GM19239 (cell line): ENCODE data around the gene ANK2.

ENCODE experiments used
- DNase-seq: peaks from one replicate; pipeline ENCODE4 v3.0.0; 2011; ENCODE audit warnings: low spot score; ENCODE audit not compliant: insufficient read length
- FAIRE-seq: peaks from 2 replicates; lab custom pipeline; 2011; peaks lifted over from hg19 to GRCh38; lab: Jason Lieb, UNC

Gene ANK2

DNA sequence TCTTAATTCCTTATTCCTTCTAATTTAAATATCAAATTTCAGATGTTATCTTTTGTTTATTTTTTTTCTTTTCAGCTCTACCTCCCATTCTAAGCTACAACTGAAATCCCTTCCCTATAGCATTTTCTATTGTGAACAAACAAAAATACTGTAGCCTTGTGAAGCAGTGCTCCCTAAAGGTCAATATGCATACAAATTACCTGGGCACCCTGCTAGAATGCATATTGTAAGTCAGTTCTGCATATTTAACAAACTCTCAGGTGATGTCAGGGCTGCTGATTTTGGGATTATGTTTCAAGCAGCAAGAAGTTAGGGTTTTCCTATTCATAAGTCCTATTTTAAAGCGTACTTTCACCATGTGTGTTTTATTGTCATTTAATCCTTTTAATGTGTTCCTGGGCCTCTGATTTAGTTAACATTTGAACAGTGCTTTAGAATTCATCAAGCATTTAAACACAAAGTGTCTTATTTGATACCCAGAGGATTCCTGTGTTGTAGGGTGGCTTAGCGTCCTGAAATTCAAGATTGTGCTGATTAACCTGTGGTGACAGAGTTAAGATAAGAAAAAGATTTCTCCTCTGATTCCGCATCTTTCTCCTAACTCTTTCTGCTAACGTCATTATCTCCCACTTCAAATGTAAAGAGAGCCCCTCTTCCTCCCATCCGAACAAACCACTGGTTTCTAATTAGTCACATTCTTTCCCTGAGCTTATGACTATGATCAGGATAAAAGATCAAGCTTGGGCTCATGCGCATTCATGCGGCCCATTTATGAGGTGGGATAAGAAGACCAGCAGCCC lies 221.3 kb downstream of the ANK2 start:
- FAIRE-seq, result no peak

DNA sequence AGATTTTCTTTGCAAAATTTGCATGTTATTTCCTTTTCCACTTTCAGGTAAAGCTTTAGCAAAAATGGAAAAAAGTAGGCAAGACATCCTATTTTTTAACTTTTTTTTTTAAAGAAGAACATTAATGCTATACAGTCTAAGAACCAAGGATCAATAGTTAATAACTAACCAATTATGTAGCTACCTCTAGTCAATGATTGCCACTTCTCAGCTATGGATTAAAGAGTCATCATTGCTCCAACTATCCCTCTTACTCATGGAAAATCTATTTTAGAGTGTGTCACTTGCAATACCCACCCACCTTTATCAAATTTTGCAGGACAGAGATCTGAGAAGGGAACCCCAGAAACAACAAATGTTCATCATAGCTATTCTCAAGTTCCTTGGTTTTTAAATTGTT lies 223.1 kb downstream of the ANK2 start:
- no peak for FAIRE-seq
- no peak for DNase-seq

More for the DNA sequence above, 221.3 kb downstream of the ANK2 start:
- DNase-seq, result no peak

DNA sequence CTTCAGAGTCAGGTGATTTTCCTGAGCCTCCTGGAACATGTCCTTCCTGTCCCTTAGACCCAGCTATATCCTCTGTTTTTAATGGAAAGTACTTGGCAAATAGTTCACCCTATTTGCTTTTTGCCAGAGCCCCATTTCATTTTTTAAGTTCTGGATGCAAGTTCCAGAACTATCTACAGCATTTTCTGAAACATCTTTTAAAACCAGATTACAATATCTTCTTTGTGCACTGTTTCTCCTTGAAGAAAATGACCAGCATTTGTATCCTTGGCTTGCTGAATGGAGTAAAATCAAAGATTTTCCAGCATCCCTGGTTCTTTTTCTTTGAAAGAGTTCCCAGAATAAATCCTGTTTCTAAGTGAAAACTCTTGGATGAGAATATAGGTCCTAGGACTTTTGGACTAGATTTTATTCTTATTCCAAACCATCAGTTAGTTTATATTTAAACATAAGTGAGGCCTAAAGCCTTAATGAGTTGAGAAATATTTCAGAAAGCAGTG lies 224.3 kb downstream of the ANK2 start:
- FAIRE-seq, result no peak
- DNase-seq, result no peak

DNA sequence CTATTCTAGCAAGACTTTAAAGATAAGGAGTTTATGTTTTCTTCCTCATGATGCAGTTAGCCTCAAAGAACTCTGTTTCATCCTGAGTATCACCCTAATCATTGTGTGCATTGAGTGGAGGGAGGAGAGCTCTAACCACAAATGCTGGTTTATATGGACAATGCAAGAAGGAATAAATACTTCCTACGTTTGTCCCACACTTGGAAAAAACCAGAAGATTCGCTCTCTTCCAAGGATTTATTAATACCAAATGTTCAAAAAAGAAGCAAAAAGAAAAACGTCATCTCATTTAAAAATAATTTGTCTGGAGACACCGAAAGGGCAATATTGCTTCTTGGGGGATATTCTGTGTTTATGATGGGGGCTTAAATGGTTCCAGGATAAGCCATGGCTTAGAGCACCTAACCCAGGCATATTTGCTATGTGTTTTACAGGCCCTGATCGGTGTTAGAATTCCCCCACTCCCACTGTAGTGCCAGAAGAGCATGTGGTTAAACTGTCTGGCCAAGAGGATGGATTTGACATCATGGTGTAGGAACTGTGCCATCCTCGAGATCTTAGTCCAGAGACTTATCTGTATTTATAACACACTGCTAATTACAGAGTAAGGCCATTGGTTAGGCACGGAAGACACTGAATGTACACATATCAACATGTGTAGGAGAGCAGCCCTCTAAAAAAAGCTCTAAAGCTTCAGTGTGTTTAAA lies 227.2 kb downstream of the ANK2 start:
- FAIRE-seq, result peak; percentile 11

DNA sequence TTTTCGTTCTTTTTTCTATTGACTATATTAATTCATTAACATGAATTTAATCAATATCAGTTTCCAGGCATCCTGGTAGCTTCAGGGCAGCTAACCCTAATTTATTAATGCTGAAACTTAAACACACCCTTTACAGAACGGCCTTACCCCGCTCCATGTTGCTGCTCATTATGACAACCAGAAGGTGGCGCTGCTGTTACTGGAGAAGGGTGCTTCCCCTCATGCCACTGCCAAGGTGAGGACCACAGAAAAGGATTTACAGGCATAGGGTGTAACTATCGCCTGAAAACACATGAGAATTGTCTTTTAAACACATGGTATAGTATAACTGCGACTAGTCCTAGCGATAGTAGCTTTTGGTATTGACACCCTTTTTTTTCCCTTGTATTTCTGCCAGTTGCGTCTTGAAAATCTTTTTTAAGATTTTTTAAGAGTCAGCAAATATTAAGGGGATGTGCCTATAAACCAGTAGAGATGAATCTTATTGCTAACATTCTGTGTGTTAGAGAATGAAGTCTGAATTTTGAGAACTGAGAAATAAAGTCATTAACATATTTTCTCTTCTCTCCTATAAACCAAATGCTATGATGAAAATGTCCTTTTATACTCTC lies 229.0 kb downstream of the ANK2 start:
- peak; percentile 93 for FAIRE-seq
- DNase-seq, result peak; percentile 37

More for the DNA sequence above, 227.2 kb downstream of the ANK2 start:
- DNase-seq, result no peak

DNA sequence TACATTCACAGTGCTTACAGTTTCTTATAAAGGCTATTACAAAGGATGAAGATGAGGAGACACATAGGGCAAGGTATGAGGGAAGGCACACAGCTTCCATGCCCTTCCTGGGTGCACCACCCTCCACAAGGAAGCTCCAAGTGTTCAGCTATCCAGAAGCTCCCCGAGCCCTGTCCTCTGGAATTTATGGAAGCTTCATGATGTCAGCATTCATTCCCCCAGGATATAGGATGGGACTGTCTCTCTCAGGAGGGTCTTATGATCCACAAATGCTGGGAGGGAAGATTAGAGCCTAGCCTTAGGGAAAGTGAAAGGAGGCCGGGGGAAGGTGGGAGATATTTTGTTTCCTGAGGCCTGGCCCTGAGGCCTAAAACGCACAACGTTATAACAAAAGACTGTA lies 236.0 kb downstream of the ANK2 start:
- DNase-seq (no peak), FAIRE-seq (no peak)

DNA sequence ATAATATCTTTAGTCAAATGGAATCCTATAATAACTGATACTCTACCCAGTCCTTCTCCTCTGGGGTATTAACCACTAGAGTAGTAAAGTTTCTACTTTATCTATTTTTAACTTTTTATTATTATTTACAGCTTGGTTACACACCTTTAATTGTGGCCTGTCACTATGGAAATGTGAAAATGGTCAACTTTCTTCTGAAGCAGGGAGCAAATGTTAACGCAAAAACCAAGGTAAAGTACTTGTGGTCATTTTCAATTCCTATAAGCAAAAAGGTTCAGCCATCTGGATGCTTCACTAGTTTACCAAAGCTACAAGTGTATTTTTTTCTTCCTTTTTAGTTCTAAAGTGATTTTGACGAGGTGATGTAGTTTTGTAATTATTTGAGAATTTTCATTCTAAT lies 238.8 kb downstream of the ANK2 start:
- FAIRE-seq, result no peak
- no peak for DNase-seq

DNA sequence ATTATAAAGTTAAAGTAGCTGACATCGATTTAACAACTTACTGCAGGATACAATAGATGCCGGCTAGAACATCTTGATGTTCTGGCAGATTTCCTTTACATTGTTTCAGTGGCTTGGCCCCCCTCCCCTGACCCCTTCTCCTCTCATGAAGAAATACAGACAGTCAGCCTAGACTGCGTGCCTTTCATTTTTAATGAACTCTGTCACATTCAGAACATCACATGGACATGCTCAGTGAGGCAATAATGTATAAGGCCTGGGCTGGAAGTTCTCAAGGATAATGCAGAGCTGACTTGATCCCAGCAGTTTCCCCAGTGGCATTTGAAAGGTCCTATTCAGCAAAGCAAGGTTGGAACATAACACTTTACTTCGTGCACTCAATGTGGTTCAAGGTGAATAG lies 239.2 kb downstream of the ANK2 start:
- no peak for FAIRE-seq
- no peak for DNase-seq

DNA sequence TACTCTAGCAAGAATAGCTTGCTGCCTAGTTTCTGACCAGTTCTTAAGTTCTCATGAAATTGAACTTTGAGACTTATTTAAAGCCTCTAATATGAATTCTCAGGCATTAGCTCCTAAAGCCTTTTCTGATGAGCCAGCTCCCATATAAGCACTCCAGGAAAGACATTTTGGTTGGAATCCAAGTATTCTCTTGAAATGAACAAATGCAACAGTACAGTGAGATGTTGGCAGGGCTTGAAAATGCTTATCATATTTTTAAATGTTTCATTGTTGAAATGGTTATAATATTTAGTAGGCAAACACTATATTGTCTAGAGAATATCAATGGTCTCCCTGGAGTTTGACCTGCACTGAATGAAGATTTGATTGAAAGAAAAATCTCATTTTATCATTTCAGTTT lies 240.3 kb downstream of the ANK2 start:
- FAIRE-seq (no peak), DNase-seq (no peak)

DNA sequence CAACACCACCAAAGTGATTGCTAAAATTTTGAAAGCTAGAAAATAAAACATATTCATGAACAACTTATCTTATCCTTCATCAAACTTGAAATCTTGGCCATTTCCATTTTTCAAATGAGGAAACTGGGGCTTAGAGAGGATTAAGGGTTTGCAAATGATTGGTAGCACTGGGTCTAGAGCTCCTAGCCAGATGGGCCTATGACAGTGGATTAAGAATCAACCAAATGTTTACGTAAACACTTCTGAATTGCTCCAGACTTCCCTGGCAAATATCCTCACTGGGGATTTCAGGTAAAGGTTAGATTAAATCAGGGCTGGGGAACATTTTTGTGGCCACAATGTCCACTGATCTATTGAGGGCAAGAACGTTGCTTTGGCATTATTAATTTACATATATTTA lies 241.2 kb downstream of the ANK2 start:
- DNase-seq (no peak), FAIRE-seq (no peak)

DNA sequence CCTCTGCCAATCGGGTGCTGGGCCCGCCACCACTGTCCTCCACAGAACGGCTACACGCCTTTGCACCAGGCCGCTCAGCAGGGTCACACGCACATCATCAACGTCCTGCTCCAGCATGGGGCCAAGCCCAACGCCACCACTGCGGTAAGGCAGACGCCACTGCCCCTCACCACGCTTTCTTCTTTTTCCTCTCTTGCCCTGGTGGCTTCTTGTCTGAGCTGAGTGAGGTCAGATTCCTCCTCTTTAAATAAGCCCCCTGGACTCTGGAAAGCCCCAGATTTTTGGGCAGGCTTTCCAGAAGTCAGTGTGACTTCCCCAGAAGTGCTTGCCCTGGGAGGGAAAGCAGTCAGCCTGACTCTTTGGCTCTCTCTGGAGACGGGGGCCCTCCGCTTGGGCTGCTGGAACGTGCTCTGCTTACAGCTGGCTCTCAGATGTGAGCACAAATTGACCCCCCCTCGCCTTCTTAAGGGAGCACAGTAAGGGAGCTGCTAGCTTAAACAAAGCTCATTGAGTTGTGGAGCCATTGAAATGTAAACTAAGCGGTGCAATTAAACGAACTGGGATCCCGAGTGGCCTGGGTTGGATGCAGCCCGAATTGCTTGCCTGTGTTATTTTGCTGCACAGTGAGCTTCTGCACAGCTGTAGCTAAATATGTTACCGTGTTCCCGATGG lies 243.1 kb downstream of the ANK2 start:
- FAIRE-seq, result no peak
- DNase-seq, result no peak

DNA sequence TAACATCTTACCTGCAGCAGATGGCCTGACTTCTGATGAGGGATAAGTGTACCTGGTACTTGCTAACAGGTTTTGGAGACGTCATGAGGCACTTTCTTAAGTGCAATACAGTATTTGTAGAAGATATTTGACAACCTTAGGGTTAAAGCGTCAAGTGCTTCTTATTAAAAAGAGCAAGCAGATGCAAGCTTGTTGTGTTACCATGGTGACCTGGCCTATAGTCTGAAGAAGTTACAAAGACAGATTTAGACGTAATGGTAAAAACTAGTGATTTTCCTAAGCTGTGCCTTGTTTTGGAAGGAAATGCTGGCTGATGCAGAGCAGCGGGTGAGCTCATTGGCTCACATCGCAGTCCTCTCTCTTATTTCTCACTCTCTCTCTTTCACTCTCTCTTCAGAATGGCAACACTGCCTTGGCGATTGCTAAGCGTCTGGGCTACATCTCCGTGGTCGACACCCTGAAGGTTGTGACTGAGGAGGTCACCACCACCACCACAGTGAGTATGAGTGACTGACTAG lies 243.6 kb downstream of the ANK2 start:
- DNase-seq (no peak), FAIRE-seq (no peak)

DNA sequence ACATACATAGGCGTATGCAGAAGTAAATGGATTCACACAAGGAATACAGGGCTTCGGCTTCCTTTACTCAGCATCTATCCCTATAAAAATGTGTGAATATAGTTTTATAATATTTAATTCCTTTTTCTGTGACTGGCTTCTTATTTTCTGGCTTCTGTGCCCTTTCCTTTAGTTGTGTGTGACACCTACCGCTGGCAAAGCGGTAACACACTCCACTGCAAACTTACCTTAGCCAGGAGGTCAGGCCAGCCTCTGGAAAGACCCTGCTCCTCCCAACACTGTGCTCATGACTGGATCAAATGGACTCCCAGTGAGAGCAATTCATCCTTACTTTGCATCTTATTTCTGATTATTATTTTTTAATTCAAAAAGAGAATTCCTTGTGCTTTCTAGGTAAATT lies 244.2 kb downstream of the ANK2 start:
- FAIRE-seq (no peak), DNase-seq (no peak)

DNA sequence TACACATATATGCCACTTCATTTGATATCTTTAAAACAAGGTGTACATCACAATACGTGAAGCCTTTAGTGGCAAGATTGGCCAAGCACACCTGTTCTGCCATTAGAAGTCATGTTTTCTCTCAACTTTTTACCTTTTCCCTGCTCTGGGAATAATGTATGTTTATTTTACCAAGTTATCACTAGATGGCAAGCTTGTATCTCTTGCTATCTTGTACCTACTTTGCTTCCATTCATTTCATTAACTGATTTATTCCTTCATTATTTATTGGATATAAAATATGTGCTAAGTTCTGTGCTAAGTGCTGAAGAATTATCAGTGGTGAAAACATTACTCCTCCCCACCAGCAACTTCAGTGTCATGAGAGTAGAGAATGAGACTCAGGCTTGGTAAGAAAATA lies 245.5 kb downstream of the ANK2 start:
- no peak for DNase-seq
- FAIRE-seq, result no peak

DNA sequence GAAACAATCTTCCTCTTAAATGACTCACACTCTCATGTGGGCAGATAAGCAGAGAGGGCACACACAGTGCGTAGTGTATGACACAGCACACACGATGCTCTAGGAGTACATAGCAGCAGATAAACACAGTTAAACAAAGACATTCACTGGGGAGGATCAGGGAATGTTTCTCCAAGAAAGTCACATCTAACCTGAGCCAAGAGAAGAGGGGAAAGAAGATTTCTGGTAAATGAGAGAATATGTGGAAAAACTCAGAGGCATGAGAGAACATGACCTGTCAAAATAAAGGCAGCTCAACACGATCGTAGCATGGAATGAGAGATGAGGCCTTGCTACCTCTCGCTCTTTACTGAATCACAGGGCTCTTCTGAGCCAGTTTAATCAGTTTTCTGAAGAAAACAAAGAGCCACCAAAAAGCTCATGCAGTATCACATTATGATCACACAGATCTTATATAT lies 251.0 kb downstream of the ANK2 start:
- FAIRE-seq (peak; percentile 4), DNase-seq (no peak)

DNA sequence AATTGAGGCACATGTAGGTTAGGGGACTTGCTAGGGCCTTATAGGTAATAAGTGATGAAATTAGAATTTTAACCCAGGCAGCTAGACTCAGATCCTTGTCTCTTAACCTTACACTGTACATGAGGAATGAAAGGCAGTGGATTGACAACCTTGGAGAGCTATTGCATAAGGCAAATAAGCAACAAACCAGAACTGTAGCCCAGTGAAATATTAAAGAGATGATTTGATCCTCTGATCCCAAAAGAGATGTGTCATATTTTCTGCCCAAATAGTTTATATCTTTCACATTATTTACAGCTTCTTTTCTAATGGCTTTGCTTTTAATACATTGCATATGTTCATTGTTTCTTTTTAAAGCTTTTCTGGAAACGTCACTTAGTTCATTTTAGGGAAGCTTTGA lies 252.6 kb downstream of the ANK2 start:
- FAIRE-seq (no peak), DNase-seq (no peak)

DNA sequence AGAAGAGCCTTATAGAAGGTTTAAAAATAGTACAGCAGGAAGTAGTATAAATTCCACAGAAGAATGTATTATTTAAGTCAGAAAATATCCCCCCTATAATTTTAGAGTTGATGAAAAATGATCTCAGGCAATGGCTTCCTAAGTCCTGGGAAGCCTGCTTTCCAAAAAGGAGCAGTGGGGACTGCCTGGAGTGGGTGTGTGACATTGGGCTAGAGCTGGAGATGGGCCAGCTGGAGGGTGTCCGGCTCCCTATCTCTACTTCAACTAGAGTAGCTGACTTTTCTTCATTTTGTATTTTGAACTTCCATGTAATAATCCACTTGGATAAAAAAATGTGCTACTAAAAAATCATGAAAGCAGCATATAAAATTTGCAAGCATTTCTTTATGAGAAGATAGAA lies 253.9 kb downstream of the ANK2 start:
- FAIRE-seq, result no peak

DNA sequence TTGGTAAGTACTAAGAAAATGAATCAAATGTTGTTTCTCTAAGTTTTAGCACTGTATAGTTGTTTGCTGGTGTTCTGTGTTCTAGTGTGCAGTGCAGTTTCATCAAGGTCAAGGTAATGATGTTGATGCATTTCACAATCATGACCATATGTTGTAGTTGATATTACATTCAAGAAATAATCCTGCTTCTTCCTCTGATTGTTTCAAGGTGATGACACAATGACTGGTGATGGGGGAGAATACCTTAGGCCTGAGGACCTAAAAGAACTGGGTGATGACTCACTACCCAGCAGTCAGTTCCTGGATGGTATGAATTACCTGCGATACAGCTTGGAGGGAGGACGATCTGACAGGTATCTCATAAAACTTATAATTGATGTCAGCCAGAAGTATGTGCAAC lies 261.6 kb downstream of the ANK2 start:
- FAIRE-seq (no peak), DNase-seq (no peak)

More for the DNA sequence above, 253.9 kb downstream of the ANK2 start:
- DNase-seq, result no peak

DNA sequence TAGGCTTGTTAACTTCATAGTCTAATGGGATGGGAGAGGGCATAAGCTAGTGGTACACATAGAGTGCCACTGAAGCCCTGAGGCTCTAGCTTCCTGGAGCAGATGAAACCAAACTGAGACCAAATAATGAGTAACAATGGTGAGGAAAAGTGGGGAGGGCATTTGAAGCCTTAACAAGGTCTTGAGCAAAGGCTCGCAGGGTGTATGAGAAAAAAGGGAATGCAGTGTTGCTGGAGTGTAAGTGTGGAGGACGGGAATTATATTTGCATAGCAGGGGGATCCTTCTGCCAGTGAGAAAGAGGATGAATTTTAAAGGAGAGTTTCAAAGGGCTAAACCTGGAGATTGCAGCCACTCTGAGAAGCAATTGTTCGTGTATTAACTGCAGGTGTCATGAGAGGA lies 263.1 kb downstream of the ANK2 start:
- FAIRE-seq (no peak), DNase-seq (no peak)

DNA sequence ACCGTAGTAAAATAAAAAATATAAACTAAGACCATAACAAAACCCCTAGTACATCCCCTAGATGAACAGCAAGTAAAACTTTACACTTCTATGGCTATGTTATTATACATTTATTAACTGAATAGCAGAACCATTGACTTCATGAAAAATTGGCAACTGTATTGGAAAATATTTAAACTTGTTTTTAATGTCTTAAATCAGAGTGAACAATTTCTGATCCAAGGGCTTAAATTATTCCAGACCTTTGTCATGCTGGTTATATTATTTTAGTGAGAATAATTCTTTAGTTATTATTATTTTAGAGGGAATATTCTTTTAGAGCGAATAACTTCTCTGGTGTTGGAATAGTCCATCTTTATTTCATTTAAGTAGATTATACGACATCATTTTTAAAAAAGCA lies 265.0 kb downstream of the ANK2 start:
- DNase-seq (no peak), FAIRE-seq (no peak)
